Endothelial cell of umbilical vein (primary cell): ENCODE data around the gene DMXL1. TPM values are rescaled to one million over a fixed set of nuclear protein-coding genes. Genes with fewer than 3 reads are reported as not detected.

ENCODE experiments used
- BruUV-seq: library from RNA; stranded (reverse); fragments of 400-500 nt; replicated peaks from 2 replicates; lab custom pipeline; 2021; lab: Mats Ljungman, UMichigan
- CTCF ChIA-PET: fragments of 300-600, 350-600 bp; sonication (Branson Sonifier 250); formaldehyde crosslinking; loops from one replicate; lab custom pipeline; 2021; ENCODE audit warnings: antibody characterized with exemption, inconsistent platforms; lab: Charles Lee
- POLR2A ChIA-PET: fragments of 300-600, 350-600 bp; sonication (Branson Sonifier 250); formaldehyde crosslinking; loops from one replicate; lab custom pipeline; 2021; ENCODE audit warnings: antibody characterized with exemption, inconsistent platforms; lab: Charles Lee
- DNase-seq: peaks from one replicate; pipeline ENCODE4 v3.0.0-alpha.2; 2011; ENCODE audit warnings: low read depth, low spot score
- FAIRE-seq: peaks from 2 replicates; lab custom pipeline; 2011; peaks lifted over from hg19 to GRCh38; lab: Jason Lieb, UNC
- H2AFZ ChIP-seq: 2 replicates; pipeline ENCODE4 v1.6.0; 2012; ENCODE audit warnings: low read depth, low read length, control low read depth, inconsistent platforms
- H3K27ac ChIP-seq: 2 replicates; pipeline ENCODE4 v1.5.1; 2011; ENCODE audit warnings: low read depth, mild to moderate bottlenecking, control low read depth, low read length, moderate library complexity; ENCODE audit not compliant: insufficient read depth
- H3K27me3 ChIP-seq, 2 experiments: 2 replicates each; pipeline versions ENCODE4 v1.6.0 to v1.6.1; 2011; ENCODE audit warnings: low read length in 2 of 2, mixed read lengths in 1 of 2; ENCODE audit not compliant: control insufficient read depth in 2 of 2, insufficient read depth in 2 of 2
- H3K36me3 ChIP-seq, 2 experiments: 2 replicates in 1 of 2; 3 replicates in 1 of 2; pipeline ENCODE4 v1.5.1; 2011; ENCODE audit warnings: low read length in 2 of 2, mild to moderate bottlenecking in 1 of 2, moderate library complexity in 1 of 2; ENCODE audit not compliant: control insufficient read depth in 2 of 2, insufficient read depth in 2 of 2; ENCODE audit errors: extremely low read depth in 1 of 2
- H3K4me1 ChIP-seq: 3 replicates; pipeline ENCODE4 v1.5.1; 2011; ENCODE audit warnings: mild to moderate bottlenecking, low read length; ENCODE audit not compliant: control insufficient read depth, insufficient read depth; ENCODE audit errors: extremely low read depth
- H3K4me2 ChIP-seq: 2 replicates; pipeline ENCODE4 v1.6.1; 2011; ENCODE audit warnings: low read length, control low read depth, mixed read lengths; ENCODE audit not compliant: insufficient read depth
- H3K4me3 ChIP-seq, 3 experiments: fragments of 200-600 bp in 1 of 3; sonication (generic), shearing (Covaris generic) in 1 of 3; replicated peaks in 1 of 3; 2 replicates each; pipeline ENCODE4 v1.5.1; 2011 to 2016; ENCODE audit warnings: control low read depth in 3 of 3, low read length in 3 of 3, mild to moderate bottlenecking in 2 of 3, inconsistent platforms in 1 of 3, low read depth in 1 of 3, moderate library complexity in 1 of 3; ENCODE audit not compliant: insufficient read depth in 1 of 3
- H3K79me2 ChIP-seq: 2 replicates; pipeline ENCODE4 v1.6.0; 2012; ENCODE audit warnings: low read length, inconsistent platforms; ENCODE audit not compliant: control insufficient read depth, insufficient read depth
- H3K9ac ChIP-seq: replicated peaks from 2 replicates; pipeline ENCODE3; 2011; ENCODE audit warnings: low read length, control low read depth; ENCODE audit not compliant: insufficient read depth; ENCODE audit errors: extremely low read depth
- H3K9me1 ChIP-seq: replicated peaks from 3 replicates; pipeline ENCODE4 v1.6.0; 2011; ENCODE audit warnings: mild to moderate bottlenecking, low read length; ENCODE audit not compliant: control insufficient read depth, insufficient read depth; ENCODE audit errors: extremely low read depth
- H3K9me3 ChIP-seq: replicated peaks from 2 replicates; pipeline ENCODE4 v1.5.1; 2012; ENCODE audit warnings: low read length, inconsistent platforms; ENCODE audit not compliant: control insufficient read depth, insufficient read depth
- H4K20me1 ChIP-seq: replicated peaks from 2 replicates; pipeline ENCODE3; 2011; ENCODE audit warnings: mild to moderate bottlenecking, low read length; ENCODE audit not compliant: control insufficient read depth, insufficient read depth; ENCODE audit errors: extremely low read depth
- CTCF ChIP-seq, 2 donors: IDR thresholded peaks; 1 replicate in 1 of 2; 2 replicates in 1 of 2; pipeline ENCODE4 v1.5.1; 2011; ENCODE audit warnings: low read length in 2 of 2, mild to moderate bottlenecking in 2 of 2, moderate library complexity in 2 of 2, control low read depth in 1 of 2, inconsistent platforms in 1 of 2, low read depth in 1 of 2; ENCODE audit not compliant: insufficient read depth in 1 of 2; ENCODE audit errors: extremely low read depth in 1 of 2
- EZH2 ChIP-seq: IDR thresholded peaks from 2 replicates; pipeline ENCODE4 v1.6.1; 2012; ENCODE audit warnings: borderline replicate concordance, low read depth, mild to moderate bottlenecking, moderate library complexity, low read length, inconsistent platforms; ENCODE audit not compliant: severe bottlenecking
- FOS ChIP-seq: IDR thresholded peaks from 2 replicates; pipeline ENCODE4 v1.6.1; 2011; ENCODE audit warnings: mild to moderate bottlenecking, low read length, moderate library complexity, borderline replicate concordance; ENCODE audit not compliant: insufficient read depth
- GATA2 ChIP-seq: IDR thresholded peaks from 2 replicates; pipeline ENCODE4 v1.7.0; 2011; ENCODE audit warnings: low read depth, mild to moderate bottlenecking, moderate library complexity, mixed read lengths, low read length; ENCODE audit not compliant: insufficient read length, insufficient read depth
- JUN ChIP-seq: IDR thresholded peaks from 2 replicates; pipeline ENCODE4 v1.6.1; 2011; ENCODE audit warnings: borderline replicate concordance, low read depth; ENCODE audit not compliant: insufficient read length, insufficient read depth
- MAX ChIP-seq: IDR thresholded peaks from 2 replicates; pipeline ENCODE4 v1.6.1; 2011; ENCODE audit not compliant: insufficient read depth, insufficient read length
- MYC ChIP-seq: IDR thresholded peaks from one replicate; pipeline ENCODE4 v1.6.1; 2011; ENCODE audit warnings: mild to moderate bottlenecking, low read depth, low read length
- POLR2A ChIP-seq: IDR thresholded peaks from 2 replicates; pipeline ENCODE4 v1.6.1; 2012; ENCODE audit warnings: low read depth, mild to moderate bottlenecking, control low read depth, low read length
- POLR2AphosphoS5 ChIP-seq: IDR thresholded peaks from 2 replicates; pipeline ENCODE4 v1.6.1; 2012; ENCODE audit warnings: low read depth, mild to moderate bottlenecking, control low read depth, low read length, moderate library complexity; ENCODE audit not compliant: insufficient read depth
- dilution Hi-C: fragments of 300-500 bp; cut with MboI; formaldehyde crosslinking; loops from one replicate; pipeline ENCODE4 v1.15.0; 2019; ENCODE audit warnings: low sequenced_read_pairs; ENCODE audit not compliant: extremely low pct_ligation_motif_present
- intact Hi-C: fragments of 100-400 bp; cut with micrococcal nuclease; formaldehyde crosslinking; loops from one replicate; pipeline ENCODE4 v1.10.0; 2022
- polyA plus RNA-seq, 4 experiments: library from polyadenylated mRNA; depleted of rRNA in 3 of 4; stranded (reverse) in 3 of 4; unstranded in 1 of 4; fragments of >200 nt; gene quantifications; 2 replicates each; pipeline versions ENCODE4 v1.2.1 to v1.2.3, GENCODE V29; 2011 to 2012; ENCODE audit warnings: missing spikeins in 1 of 4
- total RNA-seq: library from RNA; stranded (reverse); gene quantifications from 2 replicates; pipeline ENCODE4 v1.2.3, GENCODE V29; 2021

The DMXL1 gene
- total and polyA plus RNA-seq, 2 donors (not counting 3 experiments of a cell fraction or from before 2014, with no cell fraction given) = 5.4 to 24.7 TPM

GRCh38 chr5:119291056-119291455 is 220.2 kb downstream of the DMXL1 start:
- Histone ChIP-seq H3K4me2 (no peak overlapping the region), H3K9ac (no peak overlapping the region), H3K9me3 (no peaks in the 10 kb centered on the region), H3K36me3 (no peaks in the 10 kb centered on the region), H2AFZ (no peak overlapping the region), H3K27ac (no peak overlapping the region), H3K4me3 (no peak overlapping the region), H3K4me1 (peaks cover 8% of the 10 kb centered on the region), H4K20me1 (no peaks in the 10 kb centered on the region), H3K9me1 (no peaks in the 10 kb centered on the region), H3K27me3 (no peaks in the 10 kb centered on the region), H3K79me2 (no peaks in the 10 kb centered on the region)
- BruUV-seq = no TSS peak
- POLR2A ChIA-PET = no interaction called here
- no peak for DNase-seq
- CTCF ChIA-PET = interaction anchor here (1.4 to 1.9 kb wide), 5 partner anchors 12 to 303 kb away, joined by 3 to 7 read pairs (median 4); partner anchors contain the start of gene DTWD2
- dilution Hi-C loops = no loop called here
- intact Hi-C loops = no loop called here
- TF ChIP-seq EZH2 (no peak), GATA2 (no peak), JUN (no peak), POLR2A (no peak), POLR2AphosphoS5 (no peak), MAX (no peak), FOS (no peak), CTCF (IDR thresholded peaks at IDR 0.05; ENCODE audit: extremely low read depth in 1 of 2, insufficient read depth in 1 of 2, low read depth in 1 of 2, low read length in 2 of 2) (no peak), MYC (no peak)
- no peak for FAIRE-seq
